HL-60/S4 treated with retinoic acid at 250 ng/mL for 4 days and 3 days (cell line): ENCODE measurements around the gene BIRC6.
"Not testable (repeated sequence)": the region's sequence is repeated elsewhere in the genome, so short reads cannot be mapped to it uniquely, and the experiment has no call there.

Source experiments
- in situ Hi-C: fragments of 300-500 bp; cut with MboI; formaldehyde crosslinking; loops from 2 replicates; pipeline ENCODE4 v1.7.0; 2022; ENCODE audit warnings: low sequenced_read_pairs

The BIRC6 gene

DNA sequence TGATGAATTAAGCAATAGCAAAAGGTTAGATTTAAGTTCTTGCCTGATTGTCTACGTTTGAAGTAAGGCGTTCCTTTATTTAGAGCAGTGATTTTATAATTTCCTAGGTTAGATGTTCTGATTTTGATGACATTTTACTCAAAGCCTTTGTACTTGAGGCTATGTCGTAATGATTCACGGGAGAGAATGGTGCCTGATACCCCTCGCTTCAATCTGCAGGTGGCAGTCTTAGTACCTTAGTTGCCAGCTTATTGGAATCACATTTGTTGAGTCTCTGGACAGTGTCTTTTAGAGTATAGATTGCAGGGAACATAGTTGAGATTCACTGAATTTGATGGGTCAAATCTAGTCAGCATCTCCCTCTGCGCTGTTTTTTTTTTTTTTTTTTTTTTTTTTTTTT, 89.5 kb downstream of the BIRC6 start:
- in situ Hi-C loops, result no loop called here

DNA sequence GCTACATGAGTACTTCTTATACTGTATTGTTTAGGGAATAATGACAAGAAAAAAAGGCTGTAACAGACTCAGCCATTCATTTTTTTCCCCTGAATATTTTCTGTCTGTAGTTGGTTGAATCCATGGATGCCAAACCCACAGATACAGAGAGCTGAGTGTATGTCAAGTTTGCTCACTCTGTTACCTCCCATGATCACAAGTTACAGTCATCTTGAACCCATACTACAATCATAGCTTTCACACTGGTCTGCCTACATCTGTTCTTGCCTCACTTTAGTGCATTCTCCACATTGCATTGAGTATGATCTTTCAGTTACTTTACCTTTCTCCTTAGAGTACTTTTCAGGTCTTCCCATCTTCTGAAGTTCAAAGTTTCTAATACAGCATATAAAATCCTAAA, 94.0 kb downstream of the BIRC6 start:
- in situ Hi-C loops, result no loop called here

DNA sequence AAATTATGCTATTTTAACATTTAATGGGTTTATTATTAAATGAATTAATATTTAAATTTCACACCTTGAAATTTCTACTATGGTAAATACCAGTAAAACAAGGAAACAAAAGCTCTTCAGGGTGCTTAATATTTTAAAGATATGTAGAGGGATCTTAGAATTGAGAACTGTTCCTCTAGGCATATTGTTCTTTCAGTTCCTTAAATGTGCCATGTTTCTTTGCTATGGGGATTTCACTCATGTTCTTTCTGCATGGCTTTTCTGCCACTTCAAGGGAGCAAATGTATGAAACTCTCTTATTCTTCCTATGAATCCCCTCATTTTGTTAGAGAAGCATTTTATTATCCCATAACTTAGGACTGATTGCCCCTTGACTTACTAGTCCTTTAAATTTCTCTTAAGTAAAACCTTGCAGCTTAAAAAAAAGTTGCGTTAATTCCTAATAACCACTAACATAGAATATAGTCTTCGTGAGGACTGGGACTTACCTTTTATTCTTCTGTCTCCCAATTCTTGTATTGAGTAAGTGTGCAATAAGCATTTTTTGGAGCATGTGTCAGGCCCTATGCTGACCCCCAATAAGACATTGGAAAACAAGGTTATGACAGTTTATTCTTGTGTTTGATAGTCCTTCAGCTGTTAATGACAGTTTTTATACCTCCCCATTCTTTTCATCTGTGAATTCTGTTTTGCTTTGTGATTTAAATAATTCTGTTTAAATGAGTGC, 95.7 kb downstream of the BIRC6 start:
- in situ Hi-C loops, result no loop called here

DNA sequence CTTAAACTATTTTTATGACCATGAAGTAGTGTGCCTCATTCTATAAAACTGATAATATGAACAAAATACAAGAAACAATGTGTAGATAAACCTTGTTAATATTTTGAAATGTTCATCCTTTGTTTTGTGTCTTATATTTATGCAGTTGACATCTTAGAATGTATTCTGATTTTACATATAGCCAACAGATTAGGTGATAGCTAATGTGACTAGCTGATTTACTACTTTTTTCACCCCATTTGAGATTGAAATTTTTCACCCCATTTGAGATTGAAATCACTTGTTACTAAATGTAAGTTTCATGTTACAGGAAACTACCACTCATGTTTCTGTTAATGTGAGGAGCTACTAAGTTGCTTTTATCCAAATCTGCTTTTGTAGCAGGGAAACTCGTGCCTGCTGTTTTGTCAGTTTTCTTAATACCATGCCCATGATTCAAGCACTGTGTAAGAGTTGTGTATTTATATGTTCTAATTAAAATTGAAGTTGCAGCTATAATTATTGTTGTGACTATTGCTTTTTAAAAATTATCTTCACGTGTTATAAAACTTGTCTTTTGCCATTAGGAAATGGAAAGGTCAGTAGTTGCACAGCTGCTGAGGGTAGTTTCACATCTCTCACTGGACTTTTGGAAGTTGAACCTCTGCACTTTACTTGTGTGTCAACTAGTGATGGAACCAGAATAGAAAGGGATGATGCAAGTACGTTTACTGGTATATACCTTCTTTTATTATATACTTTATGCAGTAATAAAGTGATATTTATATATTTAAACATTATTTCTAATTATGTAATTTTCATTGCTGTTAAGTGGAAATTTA, 96.6 kb downstream of the BIRC6 start:
- in situ Hi-C loops, result no loop called here

DNA sequence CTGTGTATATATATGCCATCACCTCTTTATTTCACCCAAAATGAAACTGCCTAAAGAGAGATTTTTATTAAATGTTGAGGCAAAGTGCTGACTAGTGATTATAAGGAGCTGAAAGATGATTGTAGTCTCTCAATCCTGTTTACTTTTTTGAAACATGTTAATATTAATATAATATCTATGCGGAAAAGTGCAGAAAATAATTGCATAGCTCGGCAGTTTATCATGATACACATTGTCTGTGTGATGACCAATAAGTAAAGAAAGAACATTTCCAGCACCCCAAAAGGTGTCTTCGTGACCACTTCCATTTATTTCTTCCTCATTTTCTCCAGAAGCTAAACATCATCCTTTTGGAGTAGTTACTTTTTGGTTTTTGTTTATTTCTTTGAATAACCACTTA, 99.0 kb downstream of the BIRC6 start:
- in situ Hi-C loops, result no loop called here

DNA sequence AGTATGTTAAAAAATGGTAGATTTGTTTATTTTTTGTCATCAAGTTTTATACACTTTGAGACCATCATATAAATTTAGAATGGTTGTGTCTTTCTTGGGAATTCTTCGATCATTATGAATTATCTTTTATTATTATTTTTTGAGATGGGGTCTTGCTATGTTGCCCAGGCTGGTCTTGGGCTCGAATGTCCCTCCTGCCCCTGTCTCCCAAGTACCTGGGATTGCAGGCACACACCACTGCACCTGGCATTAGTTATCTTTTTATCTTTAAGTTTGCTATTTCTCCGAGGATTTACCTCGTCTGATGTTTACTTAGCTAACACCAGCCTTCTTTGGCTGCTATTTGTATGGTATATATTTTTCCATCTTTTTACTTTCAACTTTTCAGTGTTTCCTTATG, 100.0 kb downstream of the BIRC6 start:
- in situ Hi-C loops, result no loop called here

DNA sequence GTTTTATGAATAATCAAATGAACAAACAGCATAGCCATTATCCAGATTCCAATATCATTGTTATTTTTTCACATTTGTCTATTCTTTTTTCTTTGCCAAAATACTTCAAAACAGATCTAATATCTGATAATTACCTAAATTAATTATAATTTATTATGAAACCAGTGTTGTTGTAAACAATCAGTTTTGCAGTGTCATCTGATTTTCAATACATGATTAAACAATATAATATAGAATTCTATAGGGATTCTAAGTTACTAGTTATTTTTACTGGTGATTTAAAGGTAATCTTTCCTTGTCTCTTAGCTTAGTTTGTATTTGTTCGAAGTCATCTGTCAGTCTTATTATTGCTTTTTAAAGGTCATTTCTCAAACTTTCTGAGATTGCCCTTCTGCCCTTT, 101.0 kb downstream of the BIRC6 start:
- in situ Hi-C loops, result no loop called here

DNA sequence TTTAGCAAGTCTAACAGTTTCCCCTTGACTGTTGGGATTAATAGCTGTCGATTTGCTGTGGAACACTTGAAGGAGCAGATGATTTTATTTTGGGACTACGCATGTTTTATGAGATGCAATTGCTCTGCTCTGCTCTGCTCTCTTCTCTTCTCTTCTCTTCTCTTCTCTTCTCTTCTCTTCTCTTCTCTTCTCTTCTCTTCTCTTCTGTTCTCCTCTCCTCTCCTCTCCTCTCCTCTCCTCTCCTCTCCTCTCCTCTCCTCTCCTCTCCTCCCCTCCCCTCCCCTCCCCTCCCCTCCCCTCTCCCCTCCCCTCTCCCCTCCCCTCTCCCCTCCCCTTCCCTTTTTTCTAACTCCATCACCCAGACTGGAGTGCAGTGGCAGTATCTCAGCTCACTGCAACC, 104.0 kb downstream of the BIRC6 start:
- in situ Hi-C loops, result not testable (repeated sequence)

DNA sequence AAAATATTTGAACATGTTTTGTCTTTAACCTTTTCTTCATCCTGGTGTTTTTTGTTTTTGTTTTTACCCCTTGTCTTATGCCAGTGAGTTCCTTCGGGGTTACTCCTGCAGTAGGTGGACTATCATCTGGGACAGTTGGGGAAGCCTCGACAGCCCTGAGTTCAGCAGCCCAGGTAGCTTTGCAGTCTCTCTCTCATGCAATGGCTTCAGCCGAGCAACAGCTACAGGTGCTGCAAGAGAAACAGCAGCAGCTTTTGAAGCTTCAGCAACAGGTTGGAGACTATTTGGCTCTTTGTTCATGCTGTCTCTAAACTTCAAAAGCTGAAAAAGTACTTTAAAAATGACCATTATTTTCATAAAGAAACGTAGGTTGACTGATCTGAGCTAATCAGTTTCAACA, 106.3 kb downstream of the BIRC6 start:
- in situ Hi-C loops, result no loop called here

DNA sequence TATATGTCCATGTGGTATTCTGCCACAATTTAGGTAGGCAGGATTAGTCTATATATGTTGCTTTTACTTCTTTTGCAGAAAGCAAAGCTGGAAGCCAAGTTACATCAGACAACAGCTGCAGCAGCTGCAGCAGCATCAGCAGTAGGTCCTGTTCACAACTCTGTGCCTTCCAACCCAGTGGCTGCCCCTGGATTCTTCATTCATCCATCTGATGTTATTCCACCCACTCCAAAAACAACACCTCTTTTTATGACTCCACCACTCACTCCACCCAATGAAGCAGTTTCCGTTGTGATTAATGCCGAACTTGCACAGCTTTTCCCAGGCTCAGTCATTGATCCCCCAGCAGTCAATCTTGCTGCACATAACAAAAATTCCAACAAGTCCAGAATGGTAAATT, 107.6 kb downstream of the BIRC6 start:
- in situ Hi-C loops, result no loop called here

DNA sequence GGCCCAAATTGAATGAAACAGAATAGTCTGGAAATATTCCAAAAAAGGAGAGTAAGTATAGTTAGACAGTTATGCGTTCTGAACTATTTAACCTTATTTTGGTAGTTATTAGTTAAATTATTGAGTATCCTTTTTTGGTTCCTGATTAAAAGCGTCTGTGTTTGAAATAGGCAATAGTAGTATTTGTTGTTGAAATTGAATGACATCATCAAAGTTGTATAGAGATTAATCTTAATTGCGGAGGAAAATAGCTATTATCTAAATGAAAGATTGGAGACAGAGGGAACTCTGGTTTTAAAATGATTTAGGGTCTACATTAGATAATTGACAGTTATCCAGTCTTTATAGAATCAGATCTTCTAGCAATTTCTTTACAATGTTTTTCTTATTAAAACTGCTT, 115.8 kb downstream of the BIRC6 start:
- in situ Hi-C loops, result no loop called here

DNA sequence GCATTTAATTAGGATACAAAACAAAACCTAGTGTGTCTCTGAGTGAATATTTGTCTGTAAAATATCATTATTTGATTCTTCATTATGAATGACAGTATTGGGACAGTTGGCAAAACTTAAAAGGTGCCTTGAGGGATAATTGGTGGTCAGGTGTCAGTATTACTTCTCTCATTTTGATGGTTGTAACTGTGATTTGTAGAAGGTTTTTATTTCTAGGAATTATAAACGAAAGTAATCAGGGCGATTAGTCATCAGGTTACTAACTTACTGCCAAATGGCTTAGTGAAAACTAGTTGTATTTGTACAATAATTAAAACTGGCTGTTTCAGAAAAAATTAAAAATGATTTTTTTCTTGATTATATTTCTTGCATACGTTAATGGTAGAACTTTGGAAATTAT, 117.6 kb downstream of the BIRC6 start:
- in situ Hi-C loops, result no loop called here

DNA sequence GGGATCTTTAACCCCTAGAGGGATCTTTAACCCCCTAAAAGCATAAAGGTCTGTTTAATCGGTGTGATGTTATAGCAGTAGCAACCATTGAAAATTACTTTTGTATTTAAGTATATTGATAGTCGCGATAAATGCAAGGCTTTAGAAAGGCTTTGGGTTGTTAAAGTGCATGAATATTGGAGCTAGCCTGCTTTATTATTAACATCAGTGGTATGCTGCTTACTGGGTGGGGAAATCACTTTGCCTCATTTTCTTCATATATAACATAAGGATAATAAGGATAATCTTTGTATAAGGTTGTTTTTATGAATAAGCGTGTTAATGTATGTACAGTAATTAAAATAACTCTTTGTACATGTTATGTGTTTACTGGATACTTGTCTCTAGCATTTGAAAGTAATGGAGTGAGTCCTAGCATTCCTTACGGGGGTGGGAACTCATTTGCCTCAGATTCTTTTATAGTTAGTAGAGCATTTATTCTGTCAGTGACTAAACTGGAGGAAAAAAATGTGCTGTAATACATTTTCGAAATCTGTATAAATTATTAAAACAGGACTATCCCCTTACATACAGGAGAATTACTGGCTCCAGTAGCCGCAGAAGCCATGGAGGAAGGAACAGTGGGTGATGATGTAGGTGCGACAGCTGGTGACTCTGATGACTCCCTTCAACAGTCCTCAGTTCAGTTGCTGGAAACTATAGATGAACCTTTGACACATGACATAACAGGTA, 122.2 kb downstream of the BIRC6 start:
- in situ Hi-C loops, result no loop called here

DNA sequence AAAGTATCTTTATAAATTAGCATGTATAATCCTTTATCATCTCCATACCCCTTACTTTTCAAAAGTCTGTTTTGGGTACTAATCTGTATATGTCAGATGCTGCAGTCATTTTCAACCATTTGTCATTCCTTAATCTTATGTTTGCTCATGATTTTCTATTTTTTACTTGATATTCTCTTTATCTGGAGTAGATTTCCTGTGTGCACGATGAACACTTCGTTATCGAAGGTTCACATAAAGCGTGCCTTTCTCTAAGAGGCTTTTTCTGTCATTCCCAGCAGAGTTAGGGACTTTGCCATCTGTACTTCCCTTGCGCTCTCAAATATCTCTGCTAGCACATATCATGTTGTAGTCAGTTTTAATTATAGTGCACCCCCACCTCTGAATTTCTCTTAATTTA, 123.2 kb downstream of the BIRC6 start:
- in situ Hi-C loops, result no loop called here

DNA sequence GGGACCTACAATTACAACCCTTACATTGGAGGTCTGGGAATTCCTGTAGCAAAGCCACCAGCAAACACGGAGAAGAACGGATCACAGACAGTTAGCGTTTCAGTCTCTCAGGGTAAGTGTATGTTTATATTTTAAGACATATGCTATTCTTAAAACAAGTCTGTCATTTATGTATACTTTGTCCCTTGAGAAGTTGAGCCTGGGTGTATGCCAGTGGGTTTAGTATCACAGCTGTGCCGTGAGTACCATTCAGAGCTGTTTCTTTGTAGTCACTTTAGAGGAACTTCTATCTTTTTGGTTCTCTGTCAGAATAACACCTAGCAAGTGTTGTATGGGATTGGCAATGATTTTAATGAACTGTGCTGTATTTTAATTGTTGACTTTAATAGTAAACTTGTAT, 125.6 kb downstream of the BIRC6 start:
- in situ Hi-C loops, result no loop called here

DNA sequence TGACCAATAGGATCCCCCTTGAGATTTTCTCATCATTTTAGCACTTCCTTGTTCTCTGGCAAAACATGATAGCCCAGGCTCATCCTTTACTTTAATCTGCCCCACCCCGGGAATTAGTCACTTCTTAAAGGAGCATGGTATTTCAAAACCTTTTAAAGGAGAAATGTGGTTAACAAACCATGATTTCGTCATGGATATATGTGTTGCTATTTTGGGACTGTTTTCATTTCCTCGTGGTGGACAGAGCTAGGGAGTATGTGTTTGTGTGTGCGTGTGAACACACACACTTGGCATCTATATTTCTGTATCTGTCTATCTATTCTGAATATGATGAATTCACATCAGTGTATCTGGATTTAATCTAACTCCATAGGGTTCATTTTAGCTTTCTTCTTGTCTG, 128.1 kb downstream of the BIRC6 start:
- in situ Hi-C loops, result no loop called here

DNA sequence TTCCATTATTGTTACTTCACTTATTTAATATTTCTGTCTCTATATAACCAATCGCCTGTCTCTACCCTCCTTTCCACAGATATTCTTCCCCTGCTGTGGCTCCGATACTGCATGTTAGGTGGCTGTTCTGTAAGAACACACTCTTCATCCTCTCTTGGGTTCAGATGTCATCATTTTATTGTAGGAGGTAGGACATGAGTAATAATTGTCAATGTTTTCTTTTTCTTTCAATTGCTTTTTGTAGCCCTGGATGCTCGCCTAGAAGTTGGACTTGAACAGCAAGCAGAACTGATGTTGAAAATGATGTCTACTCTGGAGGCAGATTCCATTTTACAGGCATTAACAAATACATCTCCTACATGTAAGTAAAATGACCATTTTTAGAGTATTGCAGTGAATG, 128.6 kb downstream of the BIRC6 start:
- in situ Hi-C loops, result no loop called here

DNA sequence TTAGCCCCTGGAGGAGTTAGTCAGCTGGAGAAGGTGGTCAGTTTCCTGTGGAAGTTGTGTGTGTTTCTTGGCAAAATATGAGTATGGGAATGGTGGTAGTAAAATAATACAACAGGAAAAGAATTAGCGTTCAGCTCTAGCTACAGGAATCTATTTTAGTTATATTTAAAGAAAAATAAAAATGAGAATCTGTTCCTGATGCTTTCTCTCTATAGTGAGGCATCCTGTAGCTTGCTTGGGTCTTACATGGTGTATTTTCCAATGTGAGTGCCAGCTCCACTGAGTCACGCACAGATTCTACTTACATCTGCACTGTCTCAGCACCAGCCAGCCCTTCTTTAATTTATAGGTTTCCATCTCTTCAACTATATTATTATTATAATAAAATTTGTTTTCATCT, 132.2 kb downstream of the BIRC6 start:
- in situ Hi-C loops, result no loop called here

DNA sequence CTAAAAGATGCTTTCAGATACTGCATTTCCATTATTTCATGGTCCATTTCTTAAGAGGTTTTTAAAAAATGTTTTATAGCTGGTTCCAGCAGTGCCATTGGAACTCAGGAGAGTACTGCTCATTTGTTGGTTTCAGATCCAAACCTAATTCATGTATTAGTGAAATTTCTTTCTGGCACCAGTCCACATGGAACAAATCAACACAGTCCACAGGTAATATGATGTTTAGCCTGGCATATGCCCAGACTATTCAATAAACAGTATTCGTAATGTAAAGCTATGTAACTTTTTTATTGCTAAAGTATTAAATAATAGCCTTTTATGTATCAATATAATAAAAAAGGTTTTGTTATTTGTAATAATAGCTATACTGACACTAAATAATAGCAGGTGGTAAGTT, 134.5 kb downstream of the BIRC6 start:
- in situ Hi-C loops, result no loop called here

DNA sequence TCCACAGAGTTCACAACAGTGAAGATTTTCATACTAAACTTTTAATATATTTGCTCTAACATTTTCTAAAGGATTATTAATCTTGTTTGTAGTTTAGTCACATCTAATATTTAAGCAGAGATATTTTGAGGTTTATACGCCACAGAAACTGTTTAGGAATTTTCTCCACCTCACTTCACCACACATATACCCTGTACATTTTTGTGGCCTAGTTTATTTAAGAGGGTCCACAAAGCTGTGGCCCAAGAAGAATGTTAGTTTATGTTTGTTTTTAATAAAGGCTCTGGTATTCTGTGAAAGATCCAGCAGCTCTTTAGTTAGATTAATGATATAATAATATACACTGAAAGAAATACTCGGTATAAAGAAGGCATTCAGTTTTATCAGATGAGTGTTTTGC, 138.3 kb downstream of the BIRC6 start:
- in situ Hi-C loops, result no loop called here

DNA sequence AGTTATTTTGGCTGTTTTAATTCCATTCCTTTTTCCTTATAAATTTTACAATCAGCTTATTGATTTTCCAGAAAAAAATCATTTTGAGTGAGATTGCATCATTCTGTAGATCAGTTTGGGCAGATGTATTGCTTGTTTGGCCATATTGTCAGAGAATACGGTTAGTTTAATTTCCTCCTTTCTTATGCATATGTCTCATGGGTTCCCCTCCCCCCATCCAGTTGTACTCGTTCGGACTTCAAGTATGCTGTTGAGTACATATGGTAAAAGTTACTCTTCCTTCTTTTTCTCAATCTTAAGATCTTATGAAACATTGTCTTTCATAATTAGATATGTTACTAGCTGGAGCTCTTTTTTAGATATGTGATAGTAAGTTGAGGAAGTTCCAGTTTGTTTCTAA, 139.8 kb downstream of the BIRC6 start:
- in situ Hi-C loops, result no loop called here

DNA sequence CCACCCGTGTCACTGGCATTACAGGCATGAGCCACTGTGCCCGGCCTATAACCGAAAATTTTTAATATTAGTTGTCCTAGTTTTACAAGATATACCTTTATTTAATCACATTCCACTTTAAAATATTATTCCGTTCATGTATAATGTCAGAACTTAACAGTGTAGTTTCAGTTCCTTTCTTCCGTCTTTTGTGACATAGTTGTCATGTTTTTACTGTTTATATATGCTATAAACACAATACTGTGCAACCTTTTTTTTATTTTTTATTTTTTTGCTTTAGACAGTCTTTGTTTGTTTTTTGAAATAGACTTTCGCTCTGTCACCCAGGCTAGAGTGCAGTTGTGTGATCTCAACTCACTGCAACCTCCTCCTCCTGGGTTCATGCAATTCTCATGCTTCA, 141.5 kb downstream of the BIRC6 start:
- in situ Hi-C loops, result no loop called here
